Measurements from ENCODE around the gene SPAG9.

SPAG9 gene

DNA sequence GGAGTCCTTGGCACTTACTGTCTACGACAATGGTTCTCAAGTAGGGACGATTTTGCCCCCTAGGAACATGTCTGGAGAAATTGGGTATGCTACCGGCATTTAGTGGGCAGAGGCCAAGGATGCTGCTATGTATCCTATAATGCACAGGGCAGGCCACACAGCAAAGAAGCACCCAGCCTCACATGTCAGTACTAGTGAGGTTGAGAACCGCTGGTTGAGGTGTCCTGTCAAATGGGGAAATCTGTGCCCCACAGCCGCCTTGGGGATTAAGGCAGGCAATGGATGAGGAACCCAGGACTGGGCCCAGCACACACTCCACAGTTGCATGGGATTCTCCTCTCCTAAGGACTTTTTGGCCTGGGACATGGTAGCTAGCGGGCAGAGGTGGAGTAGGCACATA, 167.8 kb downstream of the SPAG9 start:
- TF ChIP-seq, protein P1, sequence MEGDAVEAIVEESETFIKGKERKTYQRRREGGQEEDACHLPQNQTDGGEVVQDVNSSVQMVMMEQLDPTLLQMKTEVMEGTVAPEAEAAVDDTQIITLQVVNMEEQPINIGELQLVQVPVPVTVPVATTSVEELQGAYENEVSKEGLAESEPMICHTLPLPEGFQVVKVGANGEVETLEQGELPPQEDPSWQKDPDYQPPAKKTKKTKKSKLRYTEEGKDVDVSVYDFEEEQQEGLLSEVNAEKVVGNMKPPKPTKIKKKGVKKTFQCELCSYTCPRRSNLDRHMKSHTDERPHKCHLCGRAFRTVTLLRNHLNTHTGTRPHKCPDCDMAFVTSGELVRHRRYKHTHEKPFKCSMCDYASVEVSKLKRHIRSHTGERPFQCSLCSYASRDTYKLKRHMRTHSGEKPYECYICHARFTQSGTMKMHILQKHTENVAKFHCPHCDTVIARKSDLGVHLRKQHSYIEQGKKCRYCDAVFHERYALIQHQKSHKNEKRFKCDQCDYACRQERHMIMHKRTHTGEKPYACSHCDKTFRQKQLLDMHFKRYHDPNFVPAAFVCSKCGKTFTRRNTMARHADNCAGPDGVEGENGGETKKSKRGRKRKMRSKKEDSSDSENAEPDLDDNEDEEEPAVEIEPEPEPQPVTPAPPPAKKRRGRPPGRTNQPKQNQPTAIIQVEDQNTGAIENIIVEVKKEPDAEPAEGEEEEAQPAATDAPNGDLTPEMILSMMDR (conservative IDR thresholded peaks at IDR 0.05; ENCODE audit: low read depth) = no peak
- DNase-seq (ENCODE audit: low spot score) = no peak
- CTCF ChIA-PET = interaction anchor here (0.6 to 8.5 kb wide), 3 partner anchors 86 to 105 kb away, joined by 3 to 54 read pairs (median 3); no protein-coding TSS in a partner anchor
- POLR2A ChIA-PET (ENCODE audit: low non-redundant PET) = no interaction called here
- H3K27ac ChIP-seq = peak overlapping the region; percentile 94

DNA sequence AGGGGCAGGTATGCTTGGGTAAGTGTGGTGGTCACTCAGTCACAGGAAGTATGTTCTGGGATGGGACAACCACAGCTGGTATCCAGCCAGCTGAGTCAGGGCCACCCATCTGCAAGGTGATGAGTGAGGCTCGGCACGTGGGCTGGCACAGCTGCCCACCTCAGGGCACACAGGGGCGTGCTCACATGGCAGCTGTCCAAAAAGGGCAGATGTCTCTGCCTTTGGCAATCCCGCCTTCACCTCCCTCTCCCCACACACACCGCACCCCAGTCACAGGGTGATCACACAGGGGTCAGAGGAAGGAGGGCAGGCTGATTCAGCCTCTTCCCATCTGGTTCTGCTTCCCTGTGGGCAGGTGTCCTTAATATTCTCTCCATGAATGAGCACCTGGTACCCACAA, 168.7 kb downstream of the SPAG9 start:
- H3K27ac ChIP-seq = peak overlapping the region; percentile 94
- peak; percentile 96 for DNase-seq (ENCODE audit: low spot score)
- ChIA-PET CTCF (interaction anchor here (0.6 to 8.5 kb wide), 4 partner anchors 44 to 107 kb away, joined by 3 to 54 read pairs (median 5); no protein-coding TSS in a partner anchor), POLR2A (ENCODE audit: low non-redundant PET) (interaction anchor here (0.6 to 1.2 kb wide), 2 partner anchors 50 to 86 kb away, joined by 3 to 6 read pairs; partner anchors contain the start of gene TOB1)
- TF ChIP-seq, protein P1 (conservative IDR thresholded peaks at IDR 0.05; ENCODE audit: low read depth) = no peak

DNA sequence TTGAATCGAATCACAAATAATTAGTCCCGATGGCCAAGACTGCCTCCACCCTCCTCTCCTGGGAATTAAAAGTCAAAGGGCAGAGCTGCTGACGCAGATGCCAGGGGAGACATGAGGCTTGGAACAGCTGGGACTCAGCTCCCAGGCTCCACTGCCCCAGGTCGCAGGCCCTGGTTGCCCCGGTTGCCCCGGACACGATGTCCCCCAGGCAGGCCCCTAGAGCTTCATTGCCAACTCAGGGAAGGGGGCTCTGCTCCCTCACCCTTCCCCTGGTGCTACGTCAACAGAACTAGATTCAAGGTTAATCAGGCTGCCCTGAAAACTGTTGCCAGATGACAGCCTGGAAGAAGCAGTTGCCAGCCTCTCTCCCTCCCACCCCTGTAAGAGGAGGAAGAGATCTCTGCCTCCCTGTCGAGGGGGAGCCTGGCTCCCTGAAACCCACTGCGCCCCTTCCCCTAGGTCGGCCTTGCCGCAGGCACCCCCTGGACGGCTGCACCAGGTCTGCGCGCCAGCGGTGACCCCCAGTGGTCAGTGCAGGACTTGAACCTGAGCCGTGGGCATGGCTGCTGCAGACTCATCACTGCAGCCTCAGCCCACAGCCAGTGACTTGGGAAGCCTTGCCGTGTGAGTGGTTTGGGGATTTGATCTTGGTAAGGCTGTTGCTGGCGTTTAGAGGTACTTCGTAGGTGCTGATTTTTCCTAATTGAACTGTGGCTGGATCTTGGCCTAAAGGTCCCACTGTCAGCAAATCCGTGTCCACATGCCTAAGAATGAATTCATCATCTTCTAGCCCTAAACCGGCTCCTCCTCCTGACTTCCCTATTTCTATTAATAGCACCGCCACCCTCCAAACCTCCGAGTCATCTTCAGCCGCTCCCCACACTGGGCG, 170.4 kb downstream of the SPAG9 start:
- ChIA-PET POLR2A (ENCODE audit: low non-redundant PET) (interaction anchor here (0.5 to 1.1 kb wide), 3 partner anchors 19 to 84 kb away, joined by 3 to 12 read pairs (median 4); partner anchors contain the start of gene TOB1), CTCF (interaction anchor here (0.5 to 8.5 kb wide), 8 partner anchors 76 to 167 kb away, joined by 3 to 54 read pairs (median 6); partner anchors contain the start of gene TOB1)
- peak overlapping the region; percentile 94 for H3K27ac ChIP-seq
- peak; percentile 95 for DNase-seq (ENCODE audit: low spot score)
- TF ChIP-seq, protein P1 (conservative IDR thresholded peaks at IDR 0.05; ENCODE audit: low read depth) = peak; percentile 84

DNA sequence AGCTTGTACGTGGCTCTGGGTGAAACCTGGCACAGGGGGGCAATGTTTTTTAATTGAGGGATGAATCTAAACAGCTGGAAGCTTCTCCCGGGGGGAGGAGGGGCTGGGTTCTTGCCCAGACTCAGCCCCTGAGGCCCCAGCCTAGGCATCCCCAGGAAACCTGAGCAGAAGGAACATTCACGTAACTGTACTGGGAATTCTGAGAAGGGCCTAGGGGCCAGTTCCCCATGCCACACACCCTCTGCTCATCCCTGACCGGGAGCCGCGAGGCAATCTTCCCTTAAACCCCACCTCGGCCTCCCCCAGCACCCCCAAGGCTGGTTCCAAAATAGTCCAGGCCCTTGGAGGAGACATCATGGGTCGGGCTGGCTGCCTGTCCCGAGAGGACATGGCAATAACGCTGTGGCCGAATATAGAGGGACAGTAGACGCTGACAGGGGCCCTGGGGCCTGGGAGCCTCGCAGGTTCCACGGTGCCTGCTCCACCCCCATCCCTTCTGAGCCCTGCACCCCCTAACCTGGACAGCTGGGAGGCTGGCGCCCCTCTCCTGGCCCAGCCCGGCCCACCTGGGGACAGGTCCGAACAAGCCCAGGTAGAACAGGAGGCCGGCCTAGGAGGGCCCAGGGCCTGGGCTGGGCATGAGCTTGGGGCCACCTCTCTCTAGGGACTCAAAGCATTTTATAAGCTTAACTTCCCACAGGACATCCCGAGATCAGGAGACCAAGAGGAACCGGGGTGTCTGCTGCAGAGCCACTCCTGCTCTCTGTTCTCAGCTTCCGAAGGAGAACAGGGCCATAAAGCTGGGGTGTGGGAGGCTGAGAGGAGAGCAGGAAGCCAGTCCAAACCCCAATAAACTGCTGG, 171.3 kb downstream of the SPAG9 start:
- no peak for DNase-seq (ENCODE audit: low spot score)
- ChIA-PET CTCF (interaction anchor here (0.5 to 8.5 kb wide), 8 partner anchors 75 to 167 kb away, joined by 3 to 54 read pairs (median 6); partner anchors contain the start of gene TOB1), POLR2A (ENCODE audit: low non-redundant PET) (interaction anchor here (0.5 to 1.1 kb wide), 3 partner anchors 18 to 83 kb away, joined by 3 to 12 read pairs (median 4); partner anchors contain the start of gene TOB1)
- TF ChIP-seq, protein P1 (conservative IDR thresholded peaks at IDR 0.05; ENCODE audit: low read depth) = no peak
- peak overlapping the region; percentile 94 for H3K27ac ChIP-seq

DNA sequence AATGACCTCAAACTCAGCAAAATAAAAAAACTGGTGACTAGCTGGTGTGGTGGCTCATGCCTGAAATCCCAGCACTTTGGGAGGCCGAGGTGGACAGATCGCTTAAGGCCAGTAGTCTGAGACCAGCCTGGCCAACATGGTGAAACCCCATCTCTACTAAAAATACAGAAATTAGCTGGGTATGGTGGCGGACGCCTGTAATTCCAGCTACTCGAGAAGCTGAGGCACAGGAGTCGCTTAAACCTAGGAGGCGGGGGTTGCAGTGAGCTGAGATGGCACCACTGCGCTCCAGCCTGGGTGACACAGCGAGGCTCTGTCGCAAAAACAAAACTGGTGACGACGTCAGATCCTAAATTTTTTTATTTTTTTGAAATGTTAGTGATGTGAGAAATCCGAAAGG, 172.0 kb downstream of the SPAG9 start:
- TF ChIP-seq, protein P1 (conservative IDR thresholded peaks at IDR 0.05; ENCODE audit: low read depth) = no peak
- no peak for DNase-seq (ENCODE audit: low spot score)
- CTCF ChIA-PET = interaction anchor here (0.8 kb wide), 1 partner anchor 96 kb away, joined by 3 read pairs; no protein-coding TSS in a partner anchor
- POLR2A ChIA-PET (ENCODE audit: low non-redundant PET) = interaction anchor here (0.8 to 1.0 kb wide), 2 partner anchors 81 to 82 kb away, joined by 3 to 4 read pairs; partner anchors contain the start of gene TOB1
- H3K27ac ChIP-seq = peak overlapping the region; percentile 94

Data from RWPE1 (cell line).